ENCODE results near the gene ATOH8. TPM values are rescaled to one million over a fixed set of nuclear protein-coding genes. Genes with fewer than 3 reads are reported as not detected.

Gene ATOH8
- polyA plus RNA-seq, 1 experiment: 2.8 TPM

GRCh38 chr2:85804583-85804982, 50.8 kb downstream of the ATOH8 start:
- DNase-seq (ENCODE audit: low read depth, low spot score): no peak
- no peak overlapping the region for H3K4me3 ChIP-seq (ENCODE audit: low read depth, low read length)
- H3K27ac ChIP-seq (ENCODE audit: low read depth, low read length): no peak overlapping the region
- ChIA-PET POLR2A (no interaction called here), CTCF (interaction anchor here (0.5 to 1.6 kb wide), 6 partner anchors 9 to 163 kb away, joined by 3 to 4 read pairs (median 3); no protein-coding TSS in a partner anchor)
- no peaks in the 10 kb centered on the region; the same call in 1 of the 2 replicates for H3K9me3 ChIP-seq (ENCODE audit: control insufficient read depth, insufficient read depth, low read length)
- H3K27me3 ChIP-seq (ENCODE audit: control insufficient read depth, insufficient read depth, low read length): no peaks in the 10 kb centered on the region
- peak; percentile 57 for TF ChIP-seq CTCF (IDR thresholded peaks at IDR 0.05; ENCODE audit: low read depth, low read length)

GRCh38 chr2:85806358-85807118, 52.7 kb downstream of the ATOH8 start:
- no peaks in the 10 kb centered on the region for H3K27me3 ChIP-seq (ENCODE audit: control insufficient read depth, insufficient read depth, low read length)
- no peaks in the 10 kb centered on the region for H3K9me3 ChIP-seq (ENCODE audit: control insufficient read depth, insufficient read depth, low read length)
- POLR2A ChIA-PET: interaction anchor here (0.6 to 0.8 kb wide), 2 partner anchors 29 to 378 kb away, joined by 3 to 5 read pairs; no protein-coding TSS in a partner anchor
- CTCF ChIA-PET: interaction anchor here (1.0 to 2.3 kb wide), 7 partner anchors 8 to 99 kb away, joined by 3 to 11 read pairs (median 3); no protein-coding TSS in a partner anchor
- no peak overlapping the region for H3K27ac ChIP-seq (ENCODE audit: low read depth, low read length)
- no peak for TF ChIP-seq CTCF (IDR thresholded peaks at IDR 0.05; ENCODE audit: low read depth, low read length)
- no peak overlapping the region for H3K4me3 ChIP-seq (ENCODE audit: low read depth, low read length)
- DNase-seq (ENCODE audit: low read depth, low spot score): no peak

GRCh38 chr2:85807756-85808155, 54.0 kb downstream of the ATOH8 start:
- no peak for TF ChIP-seq CTCF (IDR thresholded peaks at IDR 0.05; ENCODE audit: low read depth, low read length)
- H3K27ac ChIP-seq (ENCODE audit: low read depth, low read length): no peak overlapping the region
- H3K9me3 ChIP-seq (ENCODE audit: control insufficient read depth, insufficient read depth, low read length): no peaks in the 10 kb centered on the region
- DNase-seq (ENCODE audit: low read depth, low spot score): no peak
- POLR2A ChIA-PET: no interaction called here
- CTCF ChIA-PET: interaction anchor here (1.0 kb wide), 1 partner anchor 170 kb away, joined by 3 read pairs; no protein-coding TSS in a partner anchor
- H3K27me3 ChIP-seq (ENCODE audit: control insufficient read depth, insufficient read depth, low read length): no peaks in the 10 kb centered on the region
- no peak overlapping the region for H3K4me3 ChIP-seq (ENCODE audit: low read depth, low read length)

- Histone ChIP-seq H3K27ac (ENCODE audit: low read depth, low read length) (no peak overlapping the region), H3K27me3 (ENCODE audit: control insufficient read depth, insufficient read depth, low read length) (no peaks in the 10 kb centered on the region), H3K9me3 (ENCODE audit: control insufficient read depth, insufficient read depth, low read length) (no peaks in the 10 kb centered on the region), H3K4me3 (ENCODE audit: low read depth, low read length) (no peak overlapping the region)
- POLR2A ChIA-PET: interaction anchor here (2.4 kb wide), 1 partner anchor 38 kb away, joined by 13 read pairs; no protein-coding TSS in a partner anchor
- CTCF ChIA-PET: interaction anchor here (1.4 to 9.1 kb wide), 3 partner anchors 59 to 173 kb away, joined by 6 to 203 read pairs (median 72); partner anchors contain the start of gene ATOH8
- DNase-seq (ENCODE audit: low read depth, low spot score): no peak
- no peak for TF ChIP-seq CTCF (IDR thresholded peaks at IDR 0.05; ENCODE audit: low read depth, low read length)
Observed at GRCh38 chr2:85810371-85811179, 56.8 kb downstream of the ATOH8 start.
